Activated CD8-positive, alpha-beta memory T cell treated with anti-CD3 and anti-CD28 coated beads, Interleukin-2, amount 50 U/mL, for 4 hours (primary cell): ENCODE data around the gene LRRFIP1.

ENCODE experiments used
- DNase-seq: peaks from one replicate; pipeline ENCODE4 v3.0.0-alpha.2; 2020

LRRFIP1 gene

GRCh38 chr2:237642038-237642734, 14.8 kb downstream of the LRRFIP1 start:
- no peak for DNase-seq

- no peak for DNase-seq
Measured at GRCh38 chr2:237643066-237643465, 15.7 kb downstream of the LRRFIP1 start.

- DNase-seq, result no peak
Measured at GRCh38 chr2:237643582-237644380, 16.4 kb downstream of the LRRFIP1 start.

GRCh38 chr2:237644381-237644703, 17.0 kb downstream of the LRRFIP1 start:
- no peak for DNase-seq

- DNase-seq, result no peak
Measured at GRCh38 chr2:237645261-237645660, 17.9 kb downstream of the LRRFIP1 start.

GRCh38 chr2:237647176-237648015, 20.0 kb downstream of the LRRFIP1 start:
- DNase-seq, result no peak

- no peak for DNase-seq
Measured at GRCh38 chr2:237648016-237648381, 20.6 kb downstream of the LRRFIP1 start.

GRCh38 chr2:237649541-237650454, 22.4 kb downstream of the LRRFIP1 start:
- no peak for DNase-seq

GRCh38 chr2:237650455-237650850, 23.1 kb downstream of the LRRFIP1 start:
- no peak for DNase-seq

GRCh38 chr2:237651761-237652160, 24.4 kb downstream of the LRRFIP1 start:
- no peak for DNase-seq

GRCh38 chr2:237652181-237652580, 24.8 kb downstream of the LRRFIP1 start:
- DNase-seq, result no peak

GRCh38 chr2:237652854-237653253, 25.5 kb downstream of the LRRFIP1 start:
- no peak for DNase-seq

- DNase-seq, result no peak
Measured at GRCh38 chr2:237653776-237654558, 26.6 kb downstream of the LRRFIP1 start.

- no peak for DNase-seq
Measured at GRCh38 chr2:237657063-237657462, 29.7 kb downstream of the LRRFIP1 start.

- DNase-seq, result no peak
Measured at GRCh38 chr2:237660381-237660900, 33.1 kb downstream of the LRRFIP1 start.

GRCh38 chr2:237661270-237661669, 33.9 kb downstream of the LRRFIP1 start:
- no peak for DNase-seq

GRCh38 chr2:237661799-237662328, 34.5 kb downstream of the LRRFIP1 start:
- DNase-seq, result no peak

- DNase-seq, result peak; percentile 48
Measured at GRCh38 chr2:237662671-237663093, 35.3 kb downstream of the LRRFIP1 start.

GRCh38 chr2:237663517-237664110, 36.2 kb downstream of the LRRFIP1 start:
- DNase-seq, result no peak

- DNase-seq, result no peak
Measured at GRCh38 chr2:237664151-237664550, 36.8 kb downstream of the LRRFIP1 start.

GRCh38 chr2:237665713-237666143, 38.3 kb downstream of the LRRFIP1 start:
- DNase-seq, result no peak
